GM04504 (cell line): ENCODE measurements around the gene NOC2L.

Experiments
- DNase-seq: peaks from one replicate; pipeline ENCODE4 v3.0.0-alpha.2; 2012; ENCODE audit warnings: low read depth

The NOC2L gene

DNA sequence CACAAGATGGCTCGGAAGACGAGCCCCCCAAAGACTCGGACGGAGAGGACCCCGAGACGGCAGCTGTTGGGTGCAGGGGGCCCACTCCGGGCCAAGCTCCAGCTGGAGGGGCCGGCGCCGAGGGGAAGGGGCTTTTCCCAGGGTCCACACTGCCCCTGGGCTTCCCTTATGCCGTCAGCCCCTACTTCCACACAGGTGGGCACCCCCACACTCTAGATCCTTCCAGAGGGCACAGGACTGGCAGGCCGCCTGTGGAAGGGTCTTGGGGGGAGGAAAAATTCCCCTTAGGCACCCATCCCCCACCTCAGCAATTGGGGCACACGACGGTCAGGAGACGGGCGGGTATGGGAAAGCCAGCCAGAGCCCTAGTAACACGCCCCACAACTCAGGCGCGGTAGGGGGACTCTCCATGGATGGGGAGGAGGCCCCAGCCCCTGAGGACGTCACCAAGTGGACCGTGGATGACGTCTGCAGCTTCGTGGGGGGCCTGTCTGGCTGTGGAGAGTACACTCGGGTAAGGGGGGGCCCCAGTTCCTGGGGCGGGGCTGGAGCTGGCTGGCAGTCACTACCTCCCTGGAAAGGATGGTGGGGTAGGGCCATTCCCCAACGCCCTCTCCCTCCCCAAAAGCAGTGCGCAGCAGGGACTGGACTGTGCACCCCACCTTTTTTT, 16.1 kb downstream of the NOC2L start:
- DNase-seq: no peak

DNA sequence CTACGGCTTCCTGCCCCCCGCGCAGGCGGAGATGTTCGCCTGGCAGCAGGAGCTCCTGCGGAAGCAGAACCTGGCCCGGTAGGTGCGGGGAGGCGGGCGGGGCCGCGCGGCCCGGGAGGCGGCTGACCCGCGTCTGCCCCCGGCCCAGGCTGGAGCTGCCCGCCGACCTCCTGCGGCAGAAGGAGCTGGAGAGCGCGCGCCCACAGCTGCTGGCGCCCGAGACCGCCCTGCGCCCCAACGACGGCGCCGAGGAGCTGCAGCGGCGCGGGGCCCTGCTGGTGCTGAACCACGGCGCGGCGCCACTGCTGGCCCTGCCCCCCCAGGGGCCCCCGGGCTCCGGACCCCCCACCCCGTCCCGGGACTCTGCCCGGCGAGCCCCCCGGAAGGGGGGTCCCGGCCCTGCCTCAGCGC, 16.6 kb downstream of the NOC2L start:
- no peak for DNase-seq

DNA sequence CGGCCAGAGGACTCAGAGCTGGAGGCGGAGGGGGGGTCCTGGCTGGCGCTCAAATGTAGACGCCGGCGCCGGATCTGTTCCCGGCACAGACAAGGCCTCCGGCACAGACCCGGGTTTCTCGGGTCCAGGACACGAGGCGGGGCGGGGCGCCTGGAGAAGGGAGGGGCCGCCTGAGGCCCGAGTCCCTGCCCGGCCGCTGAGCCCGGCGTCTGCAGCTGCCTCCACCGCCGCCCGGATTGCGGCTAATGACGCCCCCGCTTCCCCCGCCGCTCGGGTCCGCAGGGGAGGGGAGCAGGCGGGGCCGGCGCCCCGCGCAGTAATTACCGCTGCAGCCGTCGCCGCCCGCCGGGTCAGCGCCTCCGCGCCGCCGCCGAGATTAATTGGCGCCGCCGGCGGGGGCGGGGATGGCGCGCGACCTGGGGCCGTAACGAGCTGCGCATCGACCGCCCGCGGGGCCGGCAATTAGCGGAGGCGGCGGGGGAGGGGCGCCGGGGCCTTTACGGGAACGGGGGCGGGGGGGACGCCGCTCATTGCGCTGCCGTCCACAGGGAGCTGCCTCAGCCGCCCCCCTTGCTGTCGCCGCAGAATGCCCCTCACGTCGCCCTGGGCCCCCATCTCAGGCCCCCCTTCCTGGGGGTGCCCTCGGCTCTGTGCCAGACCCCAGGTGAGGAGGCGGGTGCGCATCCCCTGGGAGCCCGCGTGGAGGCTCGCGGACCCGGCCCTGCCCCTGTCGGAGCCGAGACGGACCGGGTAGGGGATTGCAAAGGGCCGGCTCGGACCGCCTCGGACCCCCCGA, 17.3 kb downstream of the NOC2L start:
- DNase-seq: peak; percentile 54

DNA sequence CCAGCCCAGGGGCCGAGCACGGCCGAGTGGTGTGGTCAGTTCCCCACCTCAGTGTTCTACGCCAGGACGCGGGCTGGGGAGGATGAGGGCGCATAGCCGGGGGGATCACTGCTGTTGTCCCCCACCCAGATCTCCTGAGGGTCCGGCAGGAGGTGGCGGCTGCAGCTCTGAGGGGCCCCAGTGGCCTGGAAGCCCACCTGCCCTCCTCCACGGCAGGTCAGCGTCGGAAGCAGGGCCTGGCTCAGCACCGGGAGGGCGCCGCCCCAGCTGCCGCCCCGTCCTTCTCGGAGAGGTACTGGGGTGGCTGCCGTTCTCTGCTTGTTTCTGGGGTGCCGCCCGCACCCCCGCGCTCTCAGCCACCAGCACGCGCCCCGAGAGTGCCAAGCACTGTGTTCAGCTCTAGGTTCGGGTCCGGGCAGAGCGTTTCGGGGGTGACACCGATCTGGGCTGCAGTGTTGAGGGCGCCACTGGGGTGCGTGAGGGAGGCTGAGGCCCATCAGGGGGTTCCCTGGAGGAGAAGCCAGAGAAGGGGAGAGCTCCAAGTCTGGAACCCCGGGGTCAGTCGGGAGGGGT, 18.0 kb downstream of the NOC2L start:
- no peak for DNase-seq

DNA sequence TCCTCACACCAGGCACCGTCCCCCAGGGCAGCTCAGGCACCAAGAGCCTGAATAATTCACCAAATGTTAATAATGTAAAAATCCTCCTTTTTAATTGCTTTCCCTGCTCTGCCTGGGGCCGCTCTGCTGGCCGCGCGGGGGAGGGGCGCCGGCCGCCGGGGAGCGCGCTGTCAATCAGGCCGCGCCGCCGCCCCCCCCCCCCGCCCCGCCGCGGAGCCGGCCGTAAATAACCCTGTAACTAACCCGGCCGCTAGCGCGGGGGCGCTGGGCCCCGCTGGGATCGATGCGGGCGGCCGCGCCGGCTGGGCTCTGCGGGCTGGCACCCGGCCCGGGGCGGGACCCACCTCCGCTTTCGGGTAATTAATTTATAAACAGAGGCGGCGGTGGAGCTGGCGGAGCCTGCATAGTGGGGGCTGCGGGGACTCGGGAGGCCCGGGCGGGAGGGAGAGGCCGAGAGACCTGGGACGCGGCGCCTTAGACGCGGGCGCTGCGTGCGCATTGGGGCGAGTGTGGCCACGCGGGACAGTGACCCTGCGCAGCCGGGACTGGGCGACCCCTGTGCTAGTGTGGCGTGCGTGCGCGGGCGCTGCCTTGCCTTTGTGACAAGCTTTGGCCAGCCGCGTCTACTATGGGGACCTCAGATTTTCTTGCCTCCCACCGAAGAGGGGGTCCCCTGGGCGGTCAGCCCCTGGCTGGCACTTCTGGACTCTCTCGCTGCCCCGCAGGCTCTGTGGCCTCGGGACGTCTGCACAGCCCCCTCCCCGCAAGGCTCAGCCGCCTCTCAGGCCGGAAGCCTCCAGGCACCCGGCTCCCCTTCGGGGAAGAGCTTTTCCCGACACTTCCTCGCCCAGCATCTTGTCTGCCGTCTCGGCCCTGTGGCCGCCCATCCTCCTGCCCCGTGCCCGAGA, 18.7 kb downstream of the NOC2L start:
- no peak for DNase-seq

DNA sequence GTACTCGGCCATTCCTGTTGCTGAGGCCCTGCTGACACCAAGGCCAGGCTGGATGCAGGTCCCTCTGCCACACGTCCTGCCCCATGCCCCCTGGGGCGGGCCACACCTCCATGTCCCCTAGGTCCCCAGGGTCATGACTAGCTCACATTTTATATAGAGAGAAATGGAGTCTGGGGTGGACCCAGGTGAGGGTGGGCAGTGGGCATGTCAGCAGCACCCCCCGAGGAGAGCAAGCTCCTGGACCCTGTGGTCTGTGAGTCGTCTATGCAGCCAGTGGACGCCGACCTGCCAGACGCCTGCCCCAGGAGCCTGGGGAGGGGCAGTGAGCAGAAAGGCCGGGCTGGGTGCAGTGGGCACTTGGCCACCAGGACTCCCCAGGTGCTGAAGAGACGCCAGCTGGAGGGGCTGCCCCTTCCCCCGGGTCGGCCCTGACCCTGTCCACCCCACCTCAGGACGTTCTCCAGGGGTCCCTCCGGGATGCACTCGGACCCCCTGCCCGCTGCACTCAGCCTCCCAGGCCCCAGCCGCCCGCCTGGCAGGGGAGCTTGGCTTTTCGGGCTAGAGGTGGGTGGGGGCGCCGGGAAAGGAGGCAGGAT, 19.4 kb downstream of the NOC2L start:
- DNase-seq: no peak

DNA sequence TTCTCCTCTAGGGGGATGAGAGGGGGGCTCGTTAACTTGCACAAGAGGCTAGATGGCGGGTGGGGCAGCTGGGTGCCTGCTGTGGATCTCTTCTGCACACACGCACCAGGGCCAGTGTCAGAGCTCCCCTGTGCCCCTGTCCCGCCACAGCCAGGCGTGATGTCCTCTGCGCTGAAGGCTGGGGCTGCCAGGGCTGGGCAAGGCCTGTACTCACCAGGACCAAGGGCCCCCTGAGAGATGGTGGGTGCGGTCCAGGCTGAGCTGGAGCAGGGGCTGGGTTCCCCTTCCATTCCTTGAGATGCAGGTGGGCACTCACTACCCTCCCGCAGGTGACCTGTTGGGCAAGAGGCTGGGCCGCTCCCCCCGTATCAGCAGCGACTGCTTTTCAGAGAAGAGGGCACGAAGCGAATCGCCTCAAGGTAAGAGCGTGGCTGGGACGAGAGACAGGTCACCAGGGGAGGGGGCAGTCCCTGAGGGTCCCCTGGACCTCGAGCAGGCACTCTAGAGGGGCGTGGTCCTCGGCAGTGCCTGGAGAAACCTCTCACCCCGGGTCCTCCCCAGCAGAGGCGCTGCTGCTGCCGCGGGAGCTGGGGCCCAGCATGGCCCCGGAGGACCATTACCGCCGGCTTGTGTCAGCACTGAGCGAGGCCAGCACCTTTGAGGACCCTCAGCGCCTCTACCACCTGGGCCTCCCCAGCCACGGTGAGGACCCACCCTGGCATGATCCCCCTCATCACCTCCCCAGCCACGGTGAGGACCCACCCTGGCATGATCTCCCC, 20.2 kb downstream of the NOC2L start:
- no peak for DNase-seq

DNA sequence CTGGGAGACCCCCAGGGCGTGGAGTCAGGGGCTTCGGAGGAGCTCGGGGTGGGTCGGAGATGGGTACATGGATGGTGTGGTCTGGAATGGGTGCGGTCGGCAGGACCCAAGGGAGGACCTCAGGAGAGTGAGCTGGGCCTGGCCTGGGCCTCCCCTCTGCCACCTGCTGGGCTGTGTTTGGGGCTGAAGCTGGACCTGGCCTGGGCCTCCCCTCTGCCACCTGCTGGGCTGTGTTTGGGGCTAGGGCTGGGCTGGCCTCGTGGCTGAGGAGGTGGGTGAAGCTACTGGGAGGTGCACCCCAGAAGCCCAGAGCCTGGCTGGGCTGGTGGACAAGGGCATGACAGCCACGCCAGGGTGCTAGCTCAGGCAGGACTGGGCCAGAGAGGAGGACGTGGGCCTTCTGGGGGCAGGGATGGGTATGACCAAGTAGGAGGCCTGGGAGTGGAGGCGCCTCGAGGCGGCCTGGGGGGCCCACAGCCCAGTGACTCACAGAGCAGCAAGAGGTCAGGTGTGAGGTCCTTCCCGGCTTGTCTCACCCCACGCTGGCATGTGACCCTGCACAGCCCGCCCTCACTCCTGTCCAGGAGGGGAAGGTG, 20.9 kb downstream of the NOC2L start:
- no peak for DNase-seq

DNA sequence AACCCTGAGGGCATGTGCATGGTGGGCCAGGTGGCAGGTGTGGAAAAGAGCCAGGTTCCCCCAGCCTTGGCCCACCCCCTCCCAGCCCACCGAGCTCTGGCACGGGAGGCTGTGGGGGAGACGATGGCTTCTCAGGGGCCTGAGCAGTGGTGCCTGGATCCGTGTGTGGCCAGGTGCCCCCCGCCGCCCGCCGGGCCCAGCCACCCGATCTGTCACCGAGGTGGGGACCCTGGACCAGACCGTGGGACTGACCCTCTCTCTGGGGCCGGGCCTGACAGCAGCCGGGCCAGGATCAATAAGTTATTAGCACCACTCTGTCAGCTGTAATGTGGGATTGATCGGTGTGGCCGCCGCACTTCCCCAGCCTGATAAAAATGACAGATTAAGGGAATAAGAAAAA, 21.5 kb downstream of the NOC2L start:
- DNase-seq: no peak

DNA sequence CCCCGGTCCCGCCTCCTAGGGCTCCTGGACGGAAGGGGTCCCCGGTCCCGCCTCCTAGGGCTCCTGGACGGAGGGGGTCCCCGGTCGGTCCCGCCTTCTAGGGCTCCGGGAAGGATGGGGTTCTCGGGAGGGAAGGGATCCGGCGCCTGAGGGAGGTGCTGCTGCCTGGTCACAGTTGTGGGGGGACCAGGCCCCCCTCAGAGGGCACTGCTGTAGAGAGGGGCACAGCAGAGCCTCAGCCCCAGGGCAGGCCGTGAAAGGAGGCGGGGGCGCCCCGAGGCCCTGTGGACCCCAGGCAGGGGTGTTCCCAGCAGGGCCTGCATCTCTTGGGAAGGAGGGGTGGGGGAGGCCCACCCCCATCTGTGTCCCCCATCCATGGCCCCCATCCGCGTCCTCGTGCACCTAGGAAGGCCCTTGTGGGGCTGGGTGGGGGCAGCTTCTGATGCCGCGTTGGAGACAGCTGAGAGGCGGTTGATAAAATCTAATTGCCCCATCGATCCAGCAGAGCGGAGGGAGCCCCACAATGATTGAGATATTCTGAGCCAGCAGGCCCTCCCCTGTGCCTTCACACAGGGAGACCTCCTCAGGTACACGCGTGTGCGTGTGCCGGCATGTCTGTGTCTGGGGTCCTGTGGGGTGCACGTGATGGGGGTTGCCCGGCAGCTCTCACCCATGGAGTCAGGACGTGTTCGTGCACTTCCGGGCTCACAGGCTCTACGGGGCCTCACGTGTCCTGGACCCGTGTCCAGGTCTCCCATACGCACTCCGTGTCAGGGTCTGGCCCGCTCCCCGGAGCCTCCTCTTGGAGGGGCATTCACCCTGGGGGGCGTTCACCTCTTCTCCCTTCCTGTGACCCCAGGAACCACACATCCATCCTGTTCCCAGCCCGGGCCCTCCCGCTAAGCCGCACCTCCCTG, 22.4 kb downstream of the NOC2L start:
- no peak for DNase-seq

DNA sequence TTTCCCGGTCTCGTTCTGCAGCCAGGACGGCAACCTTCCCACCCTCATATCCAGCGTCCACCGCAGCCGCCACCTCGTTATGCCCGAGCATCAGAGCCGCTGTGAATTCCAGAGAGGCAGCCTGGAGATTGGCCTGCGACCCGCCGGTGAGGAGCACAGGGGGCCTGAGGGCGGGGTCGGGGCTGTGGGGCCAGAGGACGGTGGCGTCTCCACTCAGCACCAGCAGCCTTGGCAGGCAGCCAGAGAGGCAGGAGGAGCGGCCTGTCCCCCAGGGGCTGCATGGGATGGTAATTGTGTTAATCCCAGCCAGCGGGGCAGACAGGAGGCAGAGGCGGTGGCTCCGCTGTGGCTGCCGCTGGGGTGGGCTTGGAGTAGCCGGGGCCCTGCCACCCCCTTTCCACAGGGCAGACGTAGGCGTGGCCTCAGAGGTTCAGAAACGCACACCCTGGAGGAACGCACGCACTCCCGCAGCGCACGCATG, 23.3 kb downstream of the NOC2L start:
- DNase-seq: no peak

DNA sequence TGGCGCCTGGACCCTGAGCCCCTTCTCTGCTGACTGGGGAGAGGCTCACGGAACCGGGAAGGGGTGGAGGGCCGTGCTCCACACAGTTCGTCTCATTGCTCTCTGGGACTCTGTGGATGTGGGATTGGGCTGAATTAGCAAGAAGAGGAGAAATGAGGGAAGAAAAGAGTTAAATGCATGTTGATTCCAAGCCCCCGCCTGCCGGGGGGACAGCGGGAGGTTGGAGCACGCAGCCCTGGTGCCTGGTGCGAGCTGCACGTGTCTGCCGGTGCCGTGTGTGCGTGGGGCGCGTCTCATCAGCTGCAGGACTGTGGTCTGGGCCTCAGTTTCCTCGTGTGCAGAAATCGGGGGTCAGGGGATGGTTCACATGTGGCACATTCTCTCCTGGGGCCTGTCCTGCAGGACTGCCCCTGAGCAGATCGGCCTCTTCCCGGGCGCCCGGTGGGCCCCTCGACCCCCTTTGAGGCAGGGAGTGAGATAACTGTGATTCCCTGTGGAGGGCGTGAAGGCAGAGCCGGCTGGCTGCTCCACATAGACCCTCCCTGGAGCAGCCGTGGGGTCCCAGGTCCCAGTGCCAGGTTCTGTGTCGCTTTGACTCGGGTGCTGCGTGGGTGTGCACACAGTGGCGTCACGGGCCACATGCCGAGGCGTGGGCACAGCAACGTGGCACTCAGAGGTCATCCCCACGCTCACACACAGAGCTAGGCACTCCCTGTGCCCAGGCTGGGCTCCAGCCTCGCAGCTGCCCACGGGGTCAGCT, 23.9 kb downstream of the NOC2L start:
- no peak for DNase-seq

DNA sequence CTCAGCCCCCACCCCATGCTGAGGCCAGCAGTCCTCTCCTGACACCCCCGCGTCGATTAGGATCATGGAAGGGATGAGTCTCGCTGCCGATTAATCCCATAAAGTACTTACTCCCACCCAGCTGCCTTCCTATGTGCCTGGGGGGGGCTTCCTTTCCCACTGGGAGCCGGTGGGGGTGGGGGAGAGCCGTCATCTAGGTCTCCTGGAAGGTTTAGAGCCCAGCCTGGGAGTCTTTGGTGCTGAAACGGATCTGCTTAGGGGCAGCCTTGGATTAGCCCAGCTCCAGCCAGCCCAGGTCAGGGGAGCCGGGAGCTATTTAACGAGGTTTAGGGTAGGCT, 25.5 kb downstream of the NOC2L start:
- DNase-seq: no peak

DNA sequence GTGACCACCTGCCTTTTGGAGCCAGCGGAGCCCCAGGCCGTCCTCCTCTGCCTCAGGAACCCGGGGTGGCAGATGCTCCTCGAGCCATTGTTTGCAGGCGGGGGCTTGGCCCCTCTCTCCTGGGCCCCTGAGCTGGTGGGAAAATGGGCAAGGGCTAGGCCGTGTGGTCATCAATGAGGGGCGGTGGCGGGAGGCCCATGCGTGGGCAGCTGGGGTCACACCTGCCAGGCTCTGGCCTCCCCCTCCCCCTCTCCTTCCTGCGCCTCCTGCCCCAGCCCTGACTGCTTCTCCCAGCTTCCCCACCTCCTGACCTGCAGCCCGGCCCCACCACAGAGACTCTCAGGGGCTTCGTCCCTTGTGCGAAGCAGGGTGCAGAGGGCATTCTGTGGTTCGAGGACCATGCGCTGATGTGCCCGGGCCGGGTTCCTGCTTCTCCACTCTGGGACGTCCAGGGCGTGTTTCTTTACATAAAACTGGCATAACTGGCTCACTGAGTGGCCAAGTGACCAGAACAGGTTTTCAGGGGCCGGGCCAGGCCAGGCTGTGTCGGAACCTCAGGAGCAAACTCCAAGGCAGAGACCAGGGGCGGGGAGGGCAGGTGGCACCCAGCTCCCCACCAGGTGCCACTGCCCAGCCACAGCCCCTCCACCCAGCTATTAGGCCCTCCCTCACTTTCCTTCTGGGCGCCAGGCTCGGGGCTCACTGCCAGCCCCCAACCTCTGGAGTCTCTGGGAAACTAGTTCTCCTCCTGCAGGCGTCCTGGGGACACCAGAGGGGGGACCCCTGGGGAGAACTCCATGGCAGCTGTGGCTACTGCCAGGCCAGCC, 26.1 kb downstream of the NOC2L start:
- no peak for DNase-seq

DNA sequence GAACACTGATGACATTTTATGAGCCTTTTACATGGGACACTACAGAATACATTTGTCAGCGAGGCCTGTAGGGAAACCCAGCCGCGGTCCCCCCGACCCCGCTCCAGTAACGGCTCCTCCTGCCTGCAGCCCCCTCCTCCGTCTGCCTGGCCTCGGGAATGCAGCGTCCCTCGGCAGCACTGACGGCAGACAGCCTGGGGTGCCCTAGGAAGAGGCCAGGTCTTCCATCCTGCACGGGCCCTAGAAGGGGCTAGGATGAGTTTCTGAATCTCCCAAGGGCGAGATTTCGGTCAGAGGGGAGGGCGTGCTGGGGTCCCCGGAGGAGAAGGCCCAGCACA, 26.9 kb downstream of the NOC2L start:
- no peak for DNase-seq

DNA sequence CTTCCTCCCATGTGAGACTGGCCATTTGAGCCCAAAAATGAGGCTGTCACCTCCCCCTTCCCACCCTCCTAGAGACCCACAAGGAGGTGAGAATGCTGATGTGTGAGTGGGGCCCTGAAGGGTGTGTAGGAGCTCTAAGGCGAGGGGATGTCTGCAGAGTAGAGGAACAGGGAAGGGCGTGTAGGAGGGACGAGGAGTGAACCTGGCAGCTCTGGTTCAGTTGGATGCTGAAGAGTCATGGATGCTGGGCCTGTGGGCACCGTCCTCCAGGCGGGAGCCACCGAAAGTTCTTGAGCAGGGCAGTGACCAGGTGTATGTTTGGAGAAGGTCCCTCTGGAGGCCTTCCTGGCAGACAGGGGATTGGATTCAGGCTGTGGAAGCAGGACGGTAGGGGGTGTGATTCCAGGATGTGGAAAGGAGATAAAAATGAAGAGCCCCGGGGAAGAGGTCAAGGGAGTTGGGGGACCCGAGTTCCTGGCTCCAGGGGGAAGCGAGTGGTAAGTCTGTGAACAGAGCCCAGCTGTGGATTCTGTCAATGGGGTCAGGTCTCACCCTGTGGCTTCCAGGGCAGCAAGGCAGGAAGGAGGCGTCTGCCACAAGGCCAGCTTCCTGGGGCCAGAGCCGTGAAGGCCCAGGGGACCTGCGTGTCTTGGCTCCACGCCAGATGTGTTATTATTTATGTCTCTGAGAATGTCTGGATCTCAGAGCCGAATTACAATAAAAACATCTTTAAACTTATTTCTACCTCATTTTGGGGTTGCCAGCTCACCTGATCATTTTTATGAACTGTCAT, 27.5 kb downstream of the NOC2L start:
- DNase-seq: no peak

DNA sequence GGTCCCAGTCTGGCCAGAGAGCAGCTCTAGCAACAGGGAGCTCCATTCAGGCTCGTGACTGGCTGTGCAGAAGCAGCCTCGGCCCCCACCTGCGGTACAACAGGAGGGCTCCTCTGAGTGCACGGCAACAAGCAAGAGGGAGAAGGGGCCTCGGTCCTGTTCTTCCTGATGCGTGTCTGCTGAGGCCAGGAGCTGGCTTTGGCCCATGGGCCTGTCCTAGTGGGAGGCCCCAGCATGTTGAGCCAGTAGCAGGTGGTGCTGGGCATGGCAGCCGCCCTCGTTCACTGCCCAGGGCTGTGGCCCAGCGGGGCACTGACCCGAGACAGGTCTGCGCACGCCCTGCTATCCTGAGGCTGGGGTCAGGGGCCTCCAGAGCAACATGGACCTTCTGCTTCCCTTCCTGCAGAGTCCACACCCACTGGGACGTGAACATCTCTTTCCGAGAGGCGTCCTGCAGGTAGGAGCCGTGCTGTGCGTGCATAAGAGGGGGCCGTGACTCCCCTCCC, 28.4 kb downstream of the NOC2L start:
- DNase-seq: no peak
